ENCODE data around the gene TUBB6.

The TUBB6 gene

DNA sequence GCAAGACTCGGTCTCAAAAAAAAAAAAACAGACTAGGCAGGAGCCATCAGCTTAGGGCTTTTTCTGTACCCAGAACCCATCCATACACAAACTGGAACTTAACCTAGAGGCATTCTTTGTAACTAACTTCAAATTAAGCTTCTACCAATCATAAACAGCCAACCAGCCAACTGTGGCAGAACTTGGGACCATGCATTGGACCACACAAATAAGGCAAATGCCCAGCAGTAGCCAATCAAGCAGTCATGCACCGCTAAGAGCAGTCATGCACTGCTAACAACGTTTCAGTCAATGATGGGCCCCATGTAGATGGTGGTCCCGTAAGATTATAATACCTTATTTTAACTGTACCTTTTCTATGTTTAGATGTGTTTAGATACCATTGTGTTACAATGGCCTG lies 22.7 kb downstream of the TUBB6 start:
- TF ChIP-seq, protein P1, sequence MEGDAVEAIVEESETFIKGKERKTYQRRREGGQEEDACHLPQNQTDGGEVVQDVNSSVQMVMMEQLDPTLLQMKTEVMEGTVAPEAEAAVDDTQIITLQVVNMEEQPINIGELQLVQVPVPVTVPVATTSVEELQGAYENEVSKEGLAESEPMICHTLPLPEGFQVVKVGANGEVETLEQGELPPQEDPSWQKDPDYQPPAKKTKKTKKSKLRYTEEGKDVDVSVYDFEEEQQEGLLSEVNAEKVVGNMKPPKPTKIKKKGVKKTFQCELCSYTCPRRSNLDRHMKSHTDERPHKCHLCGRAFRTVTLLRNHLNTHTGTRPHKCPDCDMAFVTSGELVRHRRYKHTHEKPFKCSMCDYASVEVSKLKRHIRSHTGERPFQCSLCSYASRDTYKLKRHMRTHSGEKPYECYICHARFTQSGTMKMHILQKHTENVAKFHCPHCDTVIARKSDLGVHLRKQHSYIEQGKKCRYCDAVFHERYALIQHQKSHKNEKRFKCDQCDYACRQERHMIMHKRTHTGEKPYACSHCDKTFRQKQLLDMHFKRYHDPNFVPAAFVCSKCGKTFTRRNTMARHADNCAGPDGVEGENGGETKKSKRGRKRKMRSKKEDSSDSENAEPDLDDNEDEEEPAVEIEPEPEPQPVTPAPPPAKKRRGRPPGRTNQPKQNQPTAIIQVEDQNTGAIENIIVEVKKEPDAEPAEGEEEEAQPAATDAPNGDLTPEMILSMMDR (IDR thresholded peaks at IDR 0.05; ENCODE audit: insufficient read depth, low read depth, low read length, missing control alignments): no peak
- no peak for DNase-seq (ENCODE audit: low read depth)

DNA sequence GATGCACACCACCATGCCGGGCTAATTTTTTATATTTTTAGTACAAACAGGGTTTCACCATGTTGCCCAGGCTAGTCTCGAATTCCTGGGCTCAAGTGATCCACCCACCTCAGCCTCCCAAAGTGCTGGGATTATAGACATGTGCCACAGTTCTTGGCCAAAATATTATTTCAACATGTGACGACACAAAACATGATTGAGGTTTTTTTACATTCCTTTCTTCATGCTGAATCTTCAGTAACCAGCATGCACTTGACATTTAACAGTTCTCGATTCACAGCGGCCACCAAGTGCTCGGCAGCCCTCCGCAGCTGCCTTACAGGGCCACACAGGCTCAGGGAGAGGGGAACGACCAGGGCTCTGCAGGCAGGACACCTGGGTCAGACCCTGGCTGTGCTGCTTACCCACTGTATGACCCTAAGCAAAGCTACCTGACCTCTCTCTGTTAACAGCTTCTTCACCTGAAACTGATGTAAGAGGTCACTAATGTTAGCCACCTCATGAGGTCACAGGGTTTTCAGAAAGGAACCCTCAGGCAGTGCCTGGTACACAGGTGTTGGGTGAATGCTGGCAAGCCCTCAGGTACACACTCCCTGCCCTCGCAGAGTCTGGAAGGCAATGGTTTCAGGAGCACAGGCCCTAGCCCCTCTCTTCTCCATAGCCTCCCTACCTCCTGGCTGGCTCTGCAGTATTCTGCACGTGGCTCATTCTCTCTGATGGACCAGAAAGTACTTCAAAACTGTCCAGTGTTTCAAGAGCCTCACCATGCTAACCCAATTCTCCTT lies 25.7 kb downstream of the TUBB6 start:
- TF ChIP-seq, protein P1 (IDR thresholded peaks at IDR 0.05; ENCODE audit: insufficient read depth, low read depth, low read length, missing control alignments): no peak
- no peak overlapping the region for H3K4me3 ChIP-seq (ENCODE audit: low read length)
- DNase-seq (ENCODE audit: low read depth): no peak

More for the DNA sequence above, 22.7 kb downstream of the TUBB6 start:
- H3K4me3 ChIP-seq (ENCODE audit: low read length): no peak overlapping the region

- TF ChIP-seq, protein P1 (IDR thresholded peaks at IDR 0.05; ENCODE audit: insufficient read depth, low read depth, low read length, missing control alignments): no peak
- no peak overlapping the region for H3K4me3 ChIP-seq (ENCODE audit: low read length)
- DNase-seq (ENCODE audit: low read depth): no peak
These were observed 26.3 kb downstream of the TUBB6 start for GRCh38 chr18:12334366-12334808.

DNA sequence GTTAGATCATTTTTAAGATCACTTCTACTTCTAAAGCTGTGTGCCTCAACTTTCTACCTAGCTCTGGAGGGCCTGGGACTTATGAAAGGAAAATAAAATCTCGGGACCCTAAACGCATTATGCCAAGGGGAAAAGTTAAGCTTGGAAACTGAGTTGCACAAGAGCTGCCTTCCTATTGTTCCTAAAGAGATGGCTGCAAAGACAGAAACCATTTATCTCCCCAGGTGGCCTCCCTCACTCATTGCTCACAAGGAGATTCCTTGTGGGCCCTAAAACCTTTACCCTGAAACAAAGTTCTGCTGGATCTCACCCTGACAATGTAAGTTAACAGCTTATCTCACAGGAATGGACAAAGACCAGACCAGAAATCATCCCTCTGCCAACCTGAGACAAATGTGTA lies 26.8 kb downstream of the TUBB6 start:
- TF ChIP-seq, protein P1 (IDR thresholded peaks at IDR 0.05; ENCODE audit: insufficient read depth, low read depth, low read length, missing control alignments): no peak
- H3K4me3 ChIP-seq (ENCODE audit: low read length): no peak overlapping the region
- DNase-seq (ENCODE audit: low read depth): no peak

GRCh38 chr18:12335503-12335902 lies 27.5 kb downstream of the TUBB6 start:
- no peak overlapping the region for H3K4me3 ChIP-seq (ENCODE audit: low read length)
- TF ChIP-seq, protein P1 (IDR thresholded peaks at IDR 0.05; ENCODE audit: insufficient read depth, low read depth, low read length, missing control alignments): no peak

GRCh38 chr18:12336171-12336613 lies 28.2 kb downstream of the TUBB6 start:
- TF ChIP-seq, protein P1 (IDR thresholded peaks at IDR 0.05; ENCODE audit: insufficient read depth, low read depth, low read length, missing control alignments): no peak
- H3K4me3 ChIP-seq (ENCODE audit: low read length): no peak overlapping the region
- DNase-seq (ENCODE audit: low read depth): peak; percentile 69

More at GRCh38 chr18:12335503-12335902, 27.5 kb downstream of the TUBB6 start:
- DNase-seq (ENCODE audit: low read depth): no peak

DNA sequence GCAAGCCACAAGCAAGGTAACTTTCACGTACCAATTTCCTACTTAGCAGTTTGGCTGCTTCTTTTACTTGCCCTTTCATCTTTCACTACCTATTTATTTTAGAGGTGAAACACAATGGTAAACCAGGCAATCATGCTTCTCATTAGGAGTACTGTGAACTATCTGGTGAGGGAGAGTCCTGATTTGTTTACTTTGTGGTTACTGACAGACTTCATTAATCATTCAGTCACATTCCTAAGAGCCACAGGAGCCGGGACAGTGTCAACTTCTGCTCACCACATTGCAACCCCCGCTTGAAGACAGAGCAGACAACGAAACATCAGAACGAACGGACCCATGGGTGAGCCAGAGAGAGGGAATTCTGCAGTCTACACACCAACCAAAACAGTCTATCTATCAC lies 28.8 kb downstream of the TUBB6 start:
- DNase-seq (ENCODE audit: low read depth): peak; percentile 74
- H3K4me3 ChIP-seq (ENCODE audit: low read length): no peak overlapping the region
- TF ChIP-seq, protein P1 (IDR thresholded peaks at IDR 0.05; ENCODE audit: insufficient read depth, low read depth, low read length, missing control alignments): no peak
